Common myeloid progenitor, CD34-positive (primary cell): ENCODE results near the gene NEK4.
"Not testable (repeated sequence)": the region's sequence is repeated elsewhere in the genome, so short reads cannot be mapped to it uniquely, and the experiment has no call there.

Experiments
- CTCF ChIA-PET: fragments of 350-600 bp; sonication (Branson Sonifier 250); formaldehyde crosslinking; loops from one replicate; lab custom pipeline; 2021; ENCODE audit warnings: antibody characterized with exemption; lab: Charles Lee
- POLR2A ChIA-PET: fragments of 350-600 bp; sonication (Branson Sonifier 250); formaldehyde crosslinking; loops from one replicate; lab custom pipeline; 2021; ENCODE audit warnings: antibody characterized with exemption; lab: Charles Lee
- DNase-seq, 3 donors: peaks; one replicate each; pipeline versions ENCODE4 v3.0.0 to v3.0.0-alpha.2; 2013
- H3K27ac ChIP-seq, 2 experiments: 1 replicate in 1 of 2; 2 replicates in 1 of 2; pipeline ENCODE4 v1.7.0; 2013; ENCODE audit warnings: inconsistent platforms in 2 of 2, low read length in 2 of 2, mild to moderate bottlenecking in 2 of 2, low read depth in 1 of 2, moderate library complexity in 1 of 2; ENCODE audit not compliant: severe bottlenecking in 2 of 2, insufficient read depth in 1 of 2, poor library complexity in 1 of 2
- H3K27me3 ChIP-seq, 5 experiments: replicated peaks in 2 of 5; 1 replicate in 3 of 5; 2 replicates in 2 of 5; pipeline versions ENCODE4 v1.6.1 to v1.7.0; 2013; ENCODE audit warnings: low read length in 4 of 5, mild to moderate bottlenecking in 2 of 5, moderate library complexity in 2 of 5, inconsistent platforms in 1 of 5; ENCODE audit not compliant: insufficient read depth in 5 of 5, control insufficient read depth in 4 of 5
- H3K36me3 ChIP-seq, 4 experiments: 1 replicate in 2 of 4; 2 replicates in 2 of 4; pipeline versions ENCODE4 v1.6.1 to v1.7.0; 2013; ENCODE audit warnings: low read length in 3 of 4, control low read depth in 1 of 4, mild to moderate bottlenecking in 1 of 4; ENCODE audit not compliant: control insufficient read depth in 4 of 4, insufficient read depth in 4 of 4
- H3K4me1 ChIP-seq, 4 experiments: 1 replicate in 3 of 4; 2 replicates in 1 of 4; pipeline versions ENCODE4 v1.6.1 to v1.7.1; 2013; ENCODE audit warnings: low read length in 3 of 4, mild to moderate bottlenecking in 3 of 4, control low read depth in 1 of 4, inconsistent platforms in 1 of 4, moderate library complexity in 1 of 4; ENCODE audit not compliant: control insufficient read depth in 4 of 4, insufficient read depth in 4 of 4; ENCODE audit errors: control extremely low read depth in 1 of 4
- H3K4me3 ChIP-seq, 7 experiments: 1 replicate in 4 of 7; 2 replicates in 3 of 7; pipeline versions ENCODE4 v1.5.1 to v1.7.0; 2013; ENCODE audit warnings: mild to moderate bottlenecking in 7 of 7, low read length in 6 of 7, moderate library complexity in 6 of 7, inconsistent platforms in 2 of 7, low read depth in 2 of 7, control low read depth in 1 of 7; ENCODE audit not compliant: insufficient read depth in 4 of 7, control insufficient read depth in 1 of 7; ENCODE audit errors: extremely low read depth in 1 of 7
- H3K9me3 ChIP-seq, 5 experiments: 1 replicate in 4 of 5; 2 replicates in 1 of 5; pipeline versions ENCODE4 v1.6.1 to v1.7.1; 2013; ENCODE audit warnings: low read length in 4 of 5, mild to moderate bottlenecking in 2 of 5, inconsistent platforms in 1 of 5, low read depth in 1 of 5, moderate library complexity in 1 of 5; ENCODE audit not compliant: control insufficient read depth in 4 of 5, insufficient read depth in 2 of 5; ENCODE audit errors: control extremely low read depth in 1 of 5
- WGBS: methylation state at CpG from one replicate; pipeline ENCODE4 v1.1.5; 2013; ENCODE audit not compliant: insufficient coverage; 5-methylcytosine and 5-hydroxymethylcytosine counted together

Gene NEK4

GRCh38 chr3:52678265-52679198 lies 92.2 kb downstream of the NEK4 start:
- Histone ChIP-seq H3K27ac (no peak overlapping the region), H3K27me3 (no peaks in the 10 kb centered on the region), H3K9me3 (no peaks in the 10 kb centered on the region), H3K4me1 (peaks cover 0 to 25% (median 8%) of the 10 kb centered on the region in 4 experiments), H3K4me3 (no peak overlapping the region), H3K36me3 (peaks cover 18 to 51% (median 37%) of the 10 kb centered on the region in 4 experiments)
- POLR2A ChIA-PET: no interaction called here
- DNase-seq: no peak
- 96% methylated on average over 4 of the region's 6 CpGs for WGBS
- CTCF ChIA-PET: no interaction called here

GRCh38 chr3:52676201-52676600 lies 94.5 kb downstream of the NEK4 start:
- H3K36me3 ChIP-seq: peaks cover 18 to 63% (median 46%) of the 10 kb centered on the region in 4 experiments
- DNase-seq, H3K4me1 ChIP-seq, POLR2A ChIA-PET, H3K4me3 ChIP-seq, H3K27me3 ChIP-seq, CTCF ChIA-PET, H3K9me3 ChIP-seq, H3K27ac ChIP-seq: not testable (repeated sequence)
- WGBS: 100% methylated on average over 1 of the region's 3 CpGs

- no peak for DNase-seq
- H3K27ac ChIP-seq: no peak overlapping the region
- H3K4me1 ChIP-seq: peaks cover 0 to 12% (median 8%) of the 10 kb centered on the region in 4 experiments
- peaks cover 9 to 41% (median 32%) of the 10 kb centered on the region in 4 experiments for H3K36me3 ChIP-seq
- H3K27me3 ChIP-seq: no peaks in the 10 kb centered on the region
- H3K9me3 ChIP-seq: no peaks in the 10 kb centered on the region
- no CpG with 5 or more reads among the region's 1 CpG for WGBS
- CTCF ChIA-PET: no interaction called here
- no peak overlapping the region for H3K4me3 ChIP-seq
- POLR2A ChIA-PET: no interaction called here
These were observed 99.1 kb downstream of the NEK4 start for GRCh38 chr3:52671676-52672075.

GRCh38 chr3:52670621-52671521 lies 99.9 kb downstream of the NEK4 start:
- WGBS: 95% methylated on average over 3 of the region's 9 CpGs
- Histone ChIP-seq H3K4me3 (no peak overlapping the region), H3K4me1 (peaks cover 0 to 12% (median 8%) of the 10 kb centered on the region in 4 experiments), H3K27ac (peak overlapping the region; percentile 31 to 64), H3K27me3 (no peaks in the 10 kb centered on the region), H3K36me3 (peaks cover 11 to 40% (median 28%) of the 10 kb centered on the region in 4 experiments), H3K9me3 (no peaks in the 10 kb centered on the region)
- DNase-seq: peak; percentile 40 to 87 (median 86)
- CTCF ChIA-PET: no interaction called here
- POLR2A ChIA-PET: no interaction called here

- no peaks in the 10 kb centered on the region for H3K4me1 ChIP-seq
- H3K9me3 ChIP-seq: no peaks in the 10 kb centered on the region
- CTCF ChIA-PET: no interaction called here
- no peak overlapping the region for H3K4me3 ChIP-seq
- no peak for DNase-seq
- peaks cover 25 to 66% (median 39%) of the 10 kb centered on the region in 4 experiments for H3K36me3 ChIP-seq
- H3K27ac ChIP-seq: no peak overlapping the region
- 100% methylated on average over 1 of the region's 3 CpGs for WGBS
- no peaks in the 10 kb centered on the region for H3K27me3 ChIP-seq
- POLR2A ChIA-PET: no interaction called here
These were observed 107.6 kb downstream of the NEK4 start for GRCh38 chr3:52663098-52663497.

GRCh38 chr3:52660046-52660445 lies 110.7 kb downstream of the NEK4 start:
- Histone ChIP-seq H3K9me3 (no peaks in the 10 kb centered on the region), H3K4me3 (no peak overlapping the region), H3K27me3 (no peaks in the 10 kb centered on the region), H3K4me1 (no peaks in the 10 kb centered on the region), H3K27ac (no peak overlapping the region), H3K36me3 (peaks cover 31 to 78% (median 49%) of the 10 kb centered on the region in 4 experiments)
- POLR2A ChIA-PET: no interaction called here
- DNase-seq: no peak
- CTCF ChIA-PET: no interaction called here
- 62% methylated on average over 2 of the region's 3 CpGs for WGBS
